NCI-H2196 treated with DMSO at 0.1 percent for 48 hours (cell line): ENCODE data around the gene TLCD1.
"Not testable (repeated sequence)": the region's sequence is repeated elsewhere in the genome, so short reads cannot be mapped to it uniquely, and the experiment has no call there.

ENCODE experiments used
- DNase-seq: peaks from one replicate; lab custom pipeline; 2025; ENCODE audit not compliant: unreplicated experiment; lab: John Stamatoyannopoulos, UW

TLCD1 gene

GRCh38 chr17:28747051-28747691 lies 21.1 kb upstream of the TLCD1 start:
- peak; percentile 73 for DNase-seq

- DNase-seq = peak; percentile 69
These were observed 20.6 kb upstream of the TLCD1 start for GRCh38 chr17:28746611-28747050.

- no peak for DNase-seq
These were observed 19.9 kb upstream of the TLCD1 start for GRCh38 chr17:28745786-28746411.

- no peak for DNase-seq
These were observed 19.1 kb upstream of the TLCD1 start for GRCh38 chr17:28744972-28745785.

GRCh38 chr17:28744104-28744971 lies 18.3 kb upstream of the TLCD1 start:
- DNase-seq = no peak

- peak; percentile 74 for DNase-seq
These were observed 17.4 kb upstream of the TLCD1 start, which contains the start of gene TRAF4 for GRCh38 chr17:28743243-28744103. TSS of gene TRAF4 (plus strand) at chr17:28744011. CDS start at chr17:28744113, 102 bp downstream.

GRCh38 chr17:28741358-28742349 lies 15.6 kb upstream of the TLCD1 start:
- DNase-seq = no peak

- DNase-seq = no peak
These were observed 14.6 kb upstream of the TLCD1 start for GRCh38 chr17:28740406-28741357.

GRCh38 chr17:28738680-28739384 lies 12.8 kb upstream of the TLCD1 start:
- DNase-seq = no peak

GRCh38 chr17:28737770-28738679 lies 12.0 kb upstream of the TLCD1 start:
- DNase-seq = no peak

GRCh38 chr17:28737316-28737715 lies 11.3 kb upstream of the TLCD1 start:
- no peak for DNase-seq

- not testable (repeated sequence) for DNase-seq
These were observed 10.1 kb upstream of the TLCD1 start for GRCh38 chr17:28735913-28736769.

GRCh38 chr17:28735242-28735722 lies 9.2 kb upstream of the TLCD1 start:
- no peak for DNase-seq

GRCh38 chr17:28734712-28735241 lies 8.7 kb upstream of the TLCD1 start:
- no peak for DNase-seq

- no peak for DNase-seq
These were observed 7.3 kb upstream of the TLCD1 start for GRCh38 chr17:28733346-28733745.
